Skeletal muscle cell (primary cell): Measurements from ENCODE around the gene GRHL1.
"Not testable (repeated sequence)": the region's sequence is repeated elsewhere in the genome, so short reads cannot be mapped to it uniquely, and the experiment has no call there.

Source experiments
- DNase-seq: peaks from one replicate; pipeline ENCODE4 v3.0.0-alpha.2; 2010; ENCODE audit warnings: low read depth
- H3K4me3 ChIP-seq: 2 replicates; pipeline ENCODE4 v1.5.1; 2011; ENCODE audit warnings: low read depth, mild to moderate bottlenecking, control low read depth, low read length, moderate library complexity

GRHL1 gene

GRCh38 chr2:10016001-10016801 is 64.7 kb downstream of the GRHL1 start:
- no peak for DNase-seq
- H3K4me3 ChIP-seq, result no peak overlapping the region

DNA sequence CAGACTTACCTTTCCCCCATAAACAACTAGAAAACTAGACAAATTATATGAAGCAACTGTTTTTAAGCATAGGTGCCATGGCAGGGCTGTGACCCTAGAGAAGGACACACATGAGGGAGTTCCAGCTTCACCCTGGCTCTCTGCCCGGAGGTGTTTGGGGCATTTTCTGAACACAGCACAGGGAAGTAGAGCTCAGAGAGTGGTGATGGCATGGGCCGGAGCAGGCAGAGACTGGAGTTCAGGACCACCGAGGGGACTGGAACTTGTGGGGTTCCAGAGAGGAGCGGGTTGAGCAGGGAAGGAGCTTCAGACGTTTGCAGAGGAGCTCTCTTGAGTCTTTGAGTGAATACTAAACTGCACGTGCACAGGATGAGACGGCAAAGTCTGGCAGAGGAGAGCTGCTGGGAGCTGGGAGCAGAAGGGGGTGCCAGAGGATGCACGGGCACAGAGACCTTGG is 65.3 kb downstream of the GRHL1 start:
- H3K4me3 ChIP-seq, result no peak overlapping the region
- no peak for DNase-seq

GRCh38 chr2:10017313-10017941 is 65.9 kb downstream of the GRHL1 start:
- DNase-seq, result no peak
- no peak overlapping the region for H3K4me3 ChIP-seq

DNA sequence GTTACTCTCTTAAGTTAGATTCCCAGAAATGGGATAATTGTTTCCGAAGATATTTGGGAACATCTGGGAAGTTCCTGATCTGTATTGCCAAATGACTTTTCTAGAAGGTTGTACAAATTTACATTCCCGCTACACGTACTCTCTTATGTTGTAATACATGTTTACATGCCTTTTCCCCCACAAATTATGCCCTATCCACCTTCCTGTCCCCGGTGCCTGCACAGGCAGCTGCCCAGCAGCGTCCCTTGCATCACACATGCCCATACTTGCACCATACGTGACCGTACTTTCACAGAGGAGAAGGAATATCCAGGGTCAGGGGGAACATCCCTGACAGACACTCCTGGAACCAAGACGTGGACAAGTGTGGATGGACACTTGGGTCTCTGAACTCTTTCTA is 67.7 kb downstream of the GRHL1 start:
- H3K4me3 ChIP-seq, result no peak overlapping the region
- DNase-seq, result no peak

DNA sequence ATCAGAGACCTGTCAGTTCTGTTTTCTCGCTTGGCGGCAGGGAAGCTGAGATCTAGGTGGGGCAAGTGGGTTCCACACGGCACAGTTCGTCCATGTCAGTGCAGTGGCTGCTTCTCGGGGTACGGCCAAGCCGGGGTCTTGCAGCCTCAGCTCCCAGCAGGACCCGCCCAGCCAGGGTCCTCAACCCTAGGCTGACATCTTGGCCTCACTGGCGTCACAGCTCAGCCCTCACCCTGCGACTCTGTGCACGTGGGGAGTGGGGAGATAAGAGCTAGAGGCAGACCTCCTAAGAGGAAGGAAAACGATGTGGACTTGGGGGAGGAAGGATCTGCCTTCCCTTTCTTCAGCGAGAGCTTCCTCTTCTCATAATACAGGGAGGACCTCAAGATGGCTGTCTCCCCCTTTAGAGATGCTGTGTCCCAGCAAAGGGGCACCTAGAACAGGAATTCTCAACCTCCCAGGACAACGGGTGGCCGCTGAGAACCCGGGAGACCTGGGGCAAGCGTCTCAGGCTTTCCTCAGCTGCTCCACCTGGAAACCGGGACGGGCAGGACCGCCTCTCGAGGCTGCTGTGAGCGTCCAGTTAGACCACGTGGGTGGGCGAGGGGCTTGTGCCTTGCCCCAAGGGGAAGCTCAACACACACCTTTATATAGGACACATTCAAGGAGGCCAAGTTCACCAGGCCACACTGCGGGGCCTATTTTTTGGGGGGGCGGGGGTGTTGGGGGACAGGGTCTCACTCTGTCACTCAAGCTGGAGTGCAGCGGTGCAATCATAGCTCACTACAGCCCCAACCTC is 68.3 kb downstream of the GRHL1 start:
- no peak overlapping the region for H3K4me3 ChIP-seq
- no peak for DNase-seq

DNA sequence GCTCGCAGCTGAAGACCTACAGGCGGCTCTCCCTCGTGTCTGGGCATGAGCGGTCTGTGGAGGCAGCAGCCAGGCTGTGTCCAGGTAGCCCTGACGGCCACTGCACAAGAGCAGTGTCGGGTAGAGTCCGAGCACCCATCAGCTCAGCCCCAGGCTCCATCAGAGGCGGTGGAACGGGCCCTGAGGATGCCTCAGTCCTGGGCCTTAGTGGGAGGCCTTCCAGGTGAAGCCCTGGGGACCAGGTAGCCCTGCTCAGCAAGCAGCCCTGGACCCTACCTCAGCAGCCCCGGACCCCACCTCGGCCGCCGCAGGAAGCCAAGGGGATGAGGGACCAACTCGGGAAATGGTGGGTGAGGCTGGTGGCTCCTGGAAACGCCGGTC is 70.5 kb downstream of the GRHL1 start:
- no peak overlapping the region for H3K4me3 ChIP-seq
- DNase-seq, result no peak

DNA sequence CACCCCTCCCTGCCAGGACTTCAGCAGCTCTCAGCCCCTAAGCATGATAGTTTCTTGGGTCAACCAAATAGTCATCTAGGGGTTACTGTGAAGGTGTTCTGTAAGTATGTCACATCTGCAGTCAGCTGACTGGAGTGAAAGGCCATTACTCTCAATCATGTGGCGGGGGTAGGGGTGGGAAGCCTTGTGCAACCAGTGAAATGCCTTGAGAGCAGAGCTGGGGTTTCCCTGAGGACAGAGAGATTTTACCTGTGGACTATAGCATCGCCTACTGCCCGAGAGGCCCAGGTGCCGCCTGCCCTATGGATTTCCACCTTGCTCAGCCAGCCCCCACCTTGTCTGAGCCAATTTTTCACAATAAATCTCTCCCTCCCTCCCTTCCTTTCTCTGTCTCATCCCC is 71.0 kb downstream of the GRHL1 start:
- DNase-seq, result no peak
- H3K4me3 ChIP-seq, result no peak overlapping the region

GRCh38 chr2:10022966-10023662 is 71.6 kb downstream of the GRHL1 start:
- DNase-seq, result no peak
- no peak overlapping the region for H3K4me3 ChIP-seq

DNA sequence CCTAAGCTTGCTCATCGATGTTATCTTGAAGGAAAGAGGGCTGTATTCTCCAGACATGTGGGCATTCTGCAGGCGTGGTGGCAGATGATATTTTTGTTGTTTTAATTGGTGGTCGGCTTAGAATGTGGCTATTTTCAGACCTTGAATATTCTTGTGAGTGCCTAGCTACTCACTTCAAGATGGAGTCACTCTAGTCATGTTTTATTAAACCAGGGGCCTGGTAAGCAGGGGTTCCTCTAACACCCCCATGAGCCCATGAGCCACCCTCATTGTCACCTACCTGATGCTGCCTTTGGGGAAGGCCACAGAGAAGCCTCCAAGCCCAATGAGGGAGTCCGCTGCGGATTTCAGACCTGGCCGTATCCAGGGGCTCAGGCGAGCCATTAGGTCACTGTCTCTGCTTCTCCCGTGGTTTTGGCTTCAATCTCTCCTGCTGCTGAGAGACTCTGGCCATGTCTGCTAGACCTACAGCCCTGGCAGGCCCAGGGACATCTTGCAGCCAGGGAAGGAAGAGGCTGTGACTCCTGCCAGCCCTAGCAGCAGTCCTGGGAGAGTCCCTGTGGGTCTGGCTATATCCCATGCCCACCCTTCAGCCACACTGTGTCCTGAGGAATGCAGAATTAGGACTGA is 75.6 kb downstream of the GRHL1 start:
- no peak for DNase-seq

DNA sequence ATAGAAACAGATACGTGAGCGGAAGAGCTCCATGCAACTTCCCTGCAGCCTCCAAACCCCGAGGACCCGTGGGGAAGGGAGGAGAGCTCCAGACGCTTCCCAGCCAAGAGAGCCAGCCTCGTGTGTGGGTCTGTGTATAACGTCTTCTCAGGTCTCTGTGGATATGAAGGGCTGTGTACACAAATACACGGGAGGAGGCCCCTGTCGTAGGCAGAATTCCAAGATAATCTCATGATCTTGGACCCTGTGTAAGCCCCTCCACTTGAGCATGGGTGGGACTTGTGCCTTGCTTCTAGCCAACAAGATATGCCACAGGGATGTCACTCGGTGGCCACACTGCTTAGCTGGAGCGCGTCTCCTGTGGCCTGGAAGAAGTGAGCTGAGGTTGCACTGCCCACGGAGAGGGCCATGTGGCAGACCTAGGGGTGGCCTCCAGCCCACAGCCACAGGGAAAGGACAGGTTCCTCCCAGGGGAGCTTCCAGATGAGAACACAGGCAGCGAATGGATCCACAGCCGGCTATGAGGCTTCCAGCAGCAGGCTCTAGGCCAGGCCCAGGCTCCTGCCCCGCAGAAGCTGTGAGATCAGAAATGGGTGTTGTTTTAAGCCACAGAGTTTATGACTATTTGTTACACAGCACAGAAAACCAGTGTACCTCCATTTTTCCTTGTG is 76.3 kb downstream of the GRHL1 start:
- no peak for DNase-seq
- H3K4me3 ChIP-seq, result no peak overlapping the region

More for the DNA sequence above, 75.6 kb downstream of the GRHL1 start:
- H3K4me3 ChIP-seq, result no peak overlapping the region

DNA sequence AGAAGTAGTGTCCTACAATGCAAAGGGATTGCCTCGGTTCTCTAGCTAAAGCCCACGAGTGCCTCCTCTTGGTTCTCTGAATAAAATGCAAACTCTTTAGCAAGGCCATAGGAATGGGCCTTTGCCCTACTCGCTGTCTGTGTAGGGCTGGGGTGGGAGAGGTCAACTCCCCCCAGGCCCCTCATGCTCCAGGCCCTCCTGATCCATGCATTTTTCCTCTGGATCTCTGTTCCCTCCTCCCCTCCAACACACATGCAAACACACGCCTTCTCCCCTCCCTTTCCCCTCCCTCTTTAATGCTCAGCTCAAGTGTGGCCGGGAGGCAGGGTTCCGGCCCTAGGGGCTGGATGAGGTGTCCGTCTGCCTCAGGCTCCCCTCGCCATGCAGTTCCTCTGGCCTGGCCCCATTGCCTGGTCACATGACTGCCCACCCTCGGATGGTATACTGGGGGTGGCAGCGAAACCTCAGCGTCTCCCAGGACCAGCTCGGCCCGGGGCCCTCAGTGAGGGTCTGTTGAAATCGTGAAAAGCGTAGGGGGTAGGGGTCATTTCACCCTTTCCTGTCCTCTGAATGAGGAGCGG is 77.0 kb downstream of the GRHL1 start:
- no peak for DNase-seq
- H3K4me3 ChIP-seq, result no peak overlapping the region

DNA sequence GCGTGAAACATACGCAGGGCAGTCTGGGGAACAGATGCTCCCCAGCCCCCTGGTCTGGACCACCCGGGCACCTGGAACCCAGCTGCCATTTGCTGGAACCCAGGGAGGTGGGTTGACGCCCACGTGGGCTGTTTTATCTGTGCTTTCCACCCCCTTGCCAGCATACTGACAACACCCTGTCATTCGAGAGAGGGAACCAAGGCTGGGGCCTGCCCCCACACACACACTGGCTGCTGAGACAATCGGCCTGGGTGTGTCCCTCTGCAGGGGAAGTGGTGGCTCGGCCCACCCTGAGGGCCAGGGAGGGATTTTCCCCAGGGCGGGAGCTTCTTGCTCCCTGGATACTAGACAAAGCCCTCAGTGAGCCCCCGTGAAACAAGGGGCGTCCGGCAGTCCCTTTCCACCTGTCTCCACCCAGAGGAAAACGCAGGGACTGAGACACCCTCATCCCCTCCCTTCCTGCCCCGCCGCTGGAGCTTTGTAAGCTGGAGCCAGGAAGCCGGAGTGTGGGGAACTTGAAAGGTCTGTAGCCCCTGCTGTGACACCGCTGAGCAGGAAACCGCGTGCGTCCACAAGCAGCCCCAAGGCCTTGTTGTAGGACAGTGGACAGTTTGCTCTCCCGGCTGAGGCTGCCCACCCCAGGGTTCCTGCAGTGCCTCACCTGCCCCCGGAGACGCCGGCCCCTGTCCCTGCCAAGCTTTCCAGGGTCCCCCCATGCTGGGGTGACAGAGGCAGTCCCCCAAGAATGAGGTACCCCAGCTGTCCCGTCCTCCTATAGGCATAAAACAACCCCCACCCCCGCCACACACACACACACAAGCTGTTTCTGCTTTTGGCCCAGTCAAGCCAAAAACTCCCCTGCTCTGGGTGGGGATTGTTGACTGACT is 77.7 kb downstream of the GRHL1 start:
- no peak for DNase-seq
- no peak overlapping the region for H3K4me3 ChIP-seq

- no peak overlapping the region for H3K4me3 ChIP-seq
- no peak for DNase-seq
Observed at GRCh38 chr2:10029875-10030223, 78.4 kb downstream of the GRHL1 start.

GRCh38 chr2:10030311-10030736 is 78.8 kb downstream of the GRHL1 start:
- H3K4me3 ChIP-seq, result no peak overlapping the region
- DNase-seq, result no peak

GRCh38 chr2:10030798-10031197 is 79.3 kb downstream of the GRHL1 start:
- DNase-seq, H3K4me3 ChIP-seq: not testable (repeated sequence)

DNA sequence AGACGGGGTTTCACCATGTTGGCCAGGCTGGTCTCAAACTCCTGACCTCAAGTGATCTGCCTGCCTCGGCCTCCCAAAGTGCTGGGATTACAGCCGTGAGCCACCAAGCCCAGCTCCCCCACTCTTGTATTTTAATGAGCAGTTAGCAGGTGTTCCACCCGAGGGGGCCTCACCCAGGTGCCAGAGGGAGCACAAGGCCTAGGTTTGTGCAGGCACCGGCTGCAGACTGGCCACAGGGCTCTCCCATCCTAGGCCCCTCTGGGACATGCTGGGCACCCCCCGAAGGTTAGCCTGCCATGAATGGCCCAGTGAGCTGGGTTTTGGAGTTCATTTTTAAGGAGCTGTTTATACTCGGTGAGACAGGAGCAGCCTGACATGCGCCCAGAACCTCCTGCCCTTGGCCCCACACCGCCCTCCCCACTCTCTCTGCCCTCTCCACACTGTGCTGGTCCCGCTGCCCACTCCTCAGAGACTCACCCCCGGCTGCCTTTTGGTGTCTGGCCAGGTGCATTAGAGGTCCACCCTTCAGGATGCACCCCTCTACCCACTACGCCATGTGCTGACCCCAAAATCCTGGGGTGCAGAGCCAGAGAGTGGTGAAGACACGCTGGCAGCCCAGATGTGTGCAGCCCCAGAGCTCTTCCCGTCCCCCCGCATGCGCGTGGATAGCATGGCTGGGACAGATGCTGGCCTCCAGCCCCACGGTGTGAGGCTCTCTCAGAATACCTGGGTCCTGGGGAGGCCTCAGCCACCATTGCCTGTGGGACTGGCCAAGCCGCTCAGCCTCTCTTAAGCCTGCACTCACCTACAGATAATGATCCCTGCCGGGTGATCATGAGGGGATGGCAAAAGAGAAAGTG is 80.6 kb downstream of the GRHL1 start:
- H3K4me3 ChIP-seq, result no peak overlapping the region

GRCh38 chr2:10032746-10033105 is 81.2 kb downstream of the GRHL1 start:
- H3K4me3 ChIP-seq, result no peak overlapping the region
- no peak for DNase-seq

More for the DNA sequence above, 80.6 kb downstream of the GRHL1 start:
- DNase-seq, result no peak
